Caco-2 (cell line): ENCODE results near the gene GLP1R. TPM values are rescaled to one million over a fixed set of nuclear protein-coding genes. Genes with fewer than 3 reads are reported as not detected.

Experiments used
- BruUV-seq: library from RNA; stranded (reverse); fragments of 400-500 nt; replicated peaks from 2 replicates; lab custom pipeline; 2021; lab: Mats Ljungman, UMichigan
- CTCF ChIA-PET: fragments of 300-600 bp; sonication (Branson Sonifier 250); formaldehyde crosslinking; loops from one replicate; lab custom pipeline; 2022; ENCODE audit warnings: antibody characterized with exemption; lab: Charles Lee
- POLR2A ChIA-PET: fragments of 300-600 bp; sonication (Branson Sonifier 250); formaldehyde crosslinking; loops from one replicate; lab custom pipeline; 2022; ENCODE audit warnings: antibody characterized with exemption; lab: Charles Lee
- DNase-seq, 2 experiments: peaks; one replicate each; pipeline versions ENCODE4 v3.0.0 to v3.0.0-alpha.2; 2020 to 2022
- H3K27me3 ChIP-seq: replicated peaks from 2 replicates; pipeline ENCODE4 v1.6.0; 2011; ENCODE audit warnings: low read length; ENCODE audit not compliant: control insufficient read depth, insufficient read depth
- H3K36me3 ChIP-seq: 2 replicates; pipeline ENCODE4 v1.5.1; 2011; ENCODE audit warnings: low read length; ENCODE audit not compliant: control insufficient read depth, insufficient read depth
- H3K4me1 ChIP-seq: fragments of 250-450 bp; sonication (Bioruptor Pico); 2 replicates; pipeline ENCODE4 v1.5.1; 2020; ENCODE audit warnings: mild to moderate bottlenecking
- H3K4me3 ChIP-seq: 2 replicates; pipeline ENCODE4 v1.5.1; 2011; ENCODE audit warnings: low read depth, mild to moderate bottlenecking, control low read depth, low read length
- H3K9me3 ChIP-seq: fragments of 250-450 bp; sonication (Bioruptor Pico); 2 replicates; pipeline ENCODE4 v1.5.1; 2020; ENCODE audit warnings: mild to moderate bottlenecking, moderate library complexity
- H3K27ac Mint-ChIP-seq: one replicate; pipeline ENCODE4 v1.8.0; 2022; ENCODE audit warnings: mixed read lengths; ENCODE audit not compliant: unreplicated experiment
- H3K27me3 Mint-ChIP-seq: one replicate; pipeline ENCODE4 v1.8.0; 2022; ENCODE audit warnings: mixed read lengths; ENCODE audit not compliant: insufficient read depth, unreplicated experiment
- H3K36me3 Mint-ChIP-seq: one replicate; pipeline ENCODE4 v1.8.0; 2022; ENCODE audit warnings: mild to moderate bottlenecking, mixed read lengths; ENCODE audit not compliant: insufficient read depth, unreplicated experiment
- H3K4me1 Mint-ChIP-seq: one replicate; pipeline ENCODE4 v1.8.0; 2022; ENCODE audit warnings: low read depth, mixed read lengths; ENCODE audit not compliant: unreplicated experiment
- H3K4me3 Mint-ChIP-seq: one replicate; pipeline ENCODE4 v1.8.0; 2022; ENCODE audit warnings: mild to moderate bottlenecking, moderate library complexity, mixed read lengths; ENCODE audit not compliant: unreplicated experiment
- H3K9me3 Mint-ChIP-seq: one replicate; pipeline ENCODE4 v1.8.0; 2022; ENCODE audit warnings: mixed read lengths; ENCODE audit not compliant: unreplicated experiment
- intact Hi-C: fragments of 100-400 bp; cut with micrococcal nuclease; formaldehyde crosslinking; loops from one replicate; pipeline ENCODE4 v1.10.0; 2022; ENCODE audit not compliant: unreplicated experiment
- total RNA-seq: library from RNA; stranded (reverse); gene quantifications from 2 replicates; pipeline ENCODE4 v1.2.3, GENCODE V29; 2022
- TF ChIP-seq, protein P1 (sequence below), 2 experiments: fragments of 200-600 bp in 1 of 2; IDR thresholded peaks; 1 replicate in 1 of 2; 2 replicates in 1 of 2; pipeline versions ENCODE4 v1.5.1 to v1.8.0; 2011 to 2022; ENCODE audit warnings: antibody characterized with exemption in 1 of 2, control low read depth in 1 of 2, inconsistent platforms in 1 of 2, low read depth in 1 of 2, low read length in 1 of 2, mild to moderate bottlenecking in 1 of 2, moderate library complexity in 1 of 2; ENCODE audit not compliant: insufficient read depth in 1 of 2, severe bottlenecking in 1 of 2, unreplicated experiment in 1 of 2

Gene GLP1R
- total RNA-seq, 1 experiment from 2014 or later: not detected

DNA sequence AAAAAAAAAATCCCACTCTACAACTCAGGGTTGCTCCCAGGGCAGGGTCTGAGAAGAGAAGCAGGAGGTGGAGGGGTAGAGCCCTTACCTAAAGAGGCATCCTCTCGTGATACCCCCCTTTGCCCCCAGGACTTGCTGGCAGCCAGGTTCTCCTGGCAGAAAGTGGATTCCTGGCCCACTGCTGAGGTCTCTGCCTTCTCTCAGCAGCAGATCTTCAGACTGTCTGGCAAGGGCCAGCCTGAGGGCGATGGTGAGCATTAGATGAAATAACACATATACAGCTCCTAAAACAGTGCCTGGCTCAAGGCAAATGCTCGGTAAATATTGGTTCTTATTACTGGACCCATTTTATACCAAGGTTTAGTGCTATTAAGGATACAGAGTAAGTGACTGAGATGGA lies 4.8 kb upstream of the GLP1R start:
- no peaks in the 10 kb centered on the region for H3K36me3 Mint-ChIP-seq
- Histone ChIP-seq H3K27me3 (peaks cover 2% of the 10 kb centered on the region; the same call in 1 of the 2 replicates), H3K36me3 (no peaks in the 10 kb centered on the region), H3K9me3 (no peaks in the 10 kb centered on the region), H3K4me3 (no peak overlapping the region), H3K4me1 (no peaks in the 10 kb centered on the region)
- no peak overlapping the region for H3K4me3 Mint-ChIP-seq
- no peaks in the 10 kb centered on the region for H3K9me3 Mint-ChIP-seq
- ChIA-PET POLR2A (no interaction called here), CTCF (no interaction called here)
- DNase-seq: no peak
- intact Hi-C loops: no loop called here
- H3K27ac Mint-ChIP-seq: no peak overlapping the region
- no peaks in the 10 kb centered on the region for H3K4me1 Mint-ChIP-seq
- peaks cover under 1% of the 10 kb centered on the region for H3K27me3 Mint-ChIP-seq
- BruUV-seq: no TSS peak
- TF ChIP-seq, protein P1, sequence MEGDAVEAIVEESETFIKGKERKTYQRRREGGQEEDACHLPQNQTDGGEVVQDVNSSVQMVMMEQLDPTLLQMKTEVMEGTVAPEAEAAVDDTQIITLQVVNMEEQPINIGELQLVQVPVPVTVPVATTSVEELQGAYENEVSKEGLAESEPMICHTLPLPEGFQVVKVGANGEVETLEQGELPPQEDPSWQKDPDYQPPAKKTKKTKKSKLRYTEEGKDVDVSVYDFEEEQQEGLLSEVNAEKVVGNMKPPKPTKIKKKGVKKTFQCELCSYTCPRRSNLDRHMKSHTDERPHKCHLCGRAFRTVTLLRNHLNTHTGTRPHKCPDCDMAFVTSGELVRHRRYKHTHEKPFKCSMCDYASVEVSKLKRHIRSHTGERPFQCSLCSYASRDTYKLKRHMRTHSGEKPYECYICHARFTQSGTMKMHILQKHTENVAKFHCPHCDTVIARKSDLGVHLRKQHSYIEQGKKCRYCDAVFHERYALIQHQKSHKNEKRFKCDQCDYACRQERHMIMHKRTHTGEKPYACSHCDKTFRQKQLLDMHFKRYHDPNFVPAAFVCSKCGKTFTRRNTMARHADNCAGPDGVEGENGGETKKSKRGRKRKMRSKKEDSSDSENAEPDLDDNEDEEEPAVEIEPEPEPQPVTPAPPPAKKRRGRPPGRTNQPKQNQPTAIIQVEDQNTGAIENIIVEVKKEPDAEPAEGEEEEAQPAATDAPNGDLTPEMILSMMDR (IDR thresholded peaks at IDR 0.05; ENCODE audit: insufficient read depth in 1 of 2, low read depth in 1 of 2, low read length in 1 of 2, severe bottlenecking in 1 of 2, unreplicated experiment in 1 of 2): no peak

DNA sequence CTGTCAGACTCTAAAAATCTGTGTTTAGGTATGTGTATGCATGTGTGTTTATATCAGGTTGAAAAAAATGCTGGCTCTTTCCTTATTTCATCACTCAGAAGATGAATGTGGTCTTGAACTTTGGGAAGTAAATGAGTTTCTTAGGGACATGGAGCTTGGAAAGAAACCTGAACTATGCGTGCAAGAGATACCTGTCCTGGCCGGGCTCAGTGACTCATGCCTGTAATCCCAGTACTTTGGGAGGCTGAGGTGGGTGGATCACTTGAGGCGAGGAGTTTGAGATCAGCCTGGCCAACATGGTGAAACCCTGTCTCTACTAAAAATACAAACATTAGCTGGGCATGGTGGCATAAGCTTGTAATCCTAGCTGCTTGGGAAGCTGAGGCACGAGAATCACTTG lies 4.4 kb upstream of the GLP1R start:
- no peaks in the 10 kb centered on the region for H3K9me3 Mint-ChIP-seq
- no TSS peak for BruUV-seq
- Histone ChIP-seq H3K36me3 (no peaks in the 10 kb centered on the region), H3K4me1 (no peaks in the 10 kb centered on the region), H3K27me3 (peaks cover 2% of the 10 kb centered on the region; the same call in 1 of the 2 replicates), H3K9me3 (no peaks in the 10 kb centered on the region), H3K4me3 (no peak overlapping the region)
- TF ChIP-seq, protein P1 (IDR thresholded peaks at IDR 0.05; ENCODE audit: insufficient read depth in 1 of 2, low read depth in 1 of 2, low read length in 1 of 2, severe bottlenecking in 1 of 2, unreplicated experiment in 1 of 2): no peak
- intact Hi-C loops: no loop called here
- no peaks in the 10 kb centered on the region for H3K36me3 Mint-ChIP-seq
- no peaks in the 10 kb centered on the region for H3K4me1 Mint-ChIP-seq
- H3K27me3 Mint-ChIP-seq: no peaks in the 10 kb centered on the region
- ChIA-PET POLR2A (no interaction called here), CTCF (no interaction called here)
- H3K4me3 Mint-ChIP-seq: no peak overlapping the region
- H3K27ac Mint-ChIP-seq: no peak overlapping the region
- no peak for DNase-seq

DNA sequence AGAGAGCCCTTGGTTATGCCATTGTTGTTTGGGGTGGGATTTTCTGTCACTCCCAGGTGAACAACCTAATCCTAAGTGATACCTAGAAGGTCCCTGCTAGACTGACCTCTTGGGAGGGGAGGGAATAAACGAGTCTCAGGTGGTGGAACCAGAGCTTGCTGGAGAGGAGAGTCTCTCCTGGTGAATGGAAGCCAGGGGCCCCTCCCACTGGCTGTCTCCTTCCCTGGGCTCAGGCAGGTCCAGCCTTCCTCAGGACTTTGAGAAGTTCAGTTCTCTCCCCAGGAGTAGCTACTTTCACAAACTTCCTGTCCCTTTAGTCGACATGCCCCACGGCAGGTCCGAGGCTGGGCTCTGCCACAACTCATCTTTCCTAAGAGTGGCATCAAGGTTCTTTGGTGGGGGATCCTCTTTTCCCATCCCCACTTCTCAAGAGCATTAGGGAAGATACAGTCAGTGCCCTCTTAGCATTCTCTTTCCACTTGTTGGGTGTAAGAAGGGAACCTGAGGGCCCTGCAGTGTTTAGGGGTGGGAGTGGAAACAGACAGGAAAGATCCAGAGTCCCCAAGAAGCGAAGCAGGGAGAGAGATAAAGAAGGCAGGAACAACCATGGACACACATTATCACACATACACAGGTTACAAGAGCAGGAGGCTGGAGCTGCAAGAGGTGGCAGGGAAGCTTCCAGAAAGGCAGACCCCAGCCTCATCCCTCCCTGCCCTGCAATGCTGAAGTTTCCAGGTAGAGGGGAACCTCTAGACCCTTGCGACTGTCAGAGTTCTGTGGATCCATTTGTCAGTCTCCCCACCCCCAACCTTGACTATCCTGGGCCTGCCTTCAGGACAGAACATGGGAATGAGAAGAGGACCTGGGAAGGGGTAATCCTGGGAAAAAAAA lies 900 bp upstream of the GLP1R start:
- H3K4me3 ChIP-seq: no peak overlapping the region
- Mint-ChIP-seq H3K4me3 (no peak overlapping the region), H3K4me1 (no peaks in the 10 kb centered on the region), H3K9me3 (no peaks in the 10 kb centered on the region), H3K27ac (no peak overlapping the region), H3K36me3 (no peaks in the 10 kb centered on the region), H3K27me3 (no peaks in the 10 kb centered on the region)
- H3K4me1 ChIP-seq: no peaks in the 10 kb centered on the region
- POLR2A ChIA-PET: no interaction called here
- CTCF ChIA-PET: no interaction called here
- TF ChIP-seq, protein P1 (IDR thresholded peaks at IDR 0.05; ENCODE audit: insufficient read depth in 1 of 2, low read depth in 1 of 2, low read length in 1 of 2, severe bottlenecking in 1 of 2, unreplicated experiment in 1 of 2): no peak
- intact Hi-C loops: no loop called here
- no peaks in the 10 kb centered on the region for H3K27me3 ChIP-seq
- DNase-seq: no peak
- no peaks in the 10 kb centered on the region for H3K36me3 ChIP-seq
- no peaks in the 10 kb centered on the region for H3K9me3 ChIP-seq
- no TSS peak for BruUV-seq
